ENCODE measurements around the gene COL9A3.

Gene COL9A3

DNA sequence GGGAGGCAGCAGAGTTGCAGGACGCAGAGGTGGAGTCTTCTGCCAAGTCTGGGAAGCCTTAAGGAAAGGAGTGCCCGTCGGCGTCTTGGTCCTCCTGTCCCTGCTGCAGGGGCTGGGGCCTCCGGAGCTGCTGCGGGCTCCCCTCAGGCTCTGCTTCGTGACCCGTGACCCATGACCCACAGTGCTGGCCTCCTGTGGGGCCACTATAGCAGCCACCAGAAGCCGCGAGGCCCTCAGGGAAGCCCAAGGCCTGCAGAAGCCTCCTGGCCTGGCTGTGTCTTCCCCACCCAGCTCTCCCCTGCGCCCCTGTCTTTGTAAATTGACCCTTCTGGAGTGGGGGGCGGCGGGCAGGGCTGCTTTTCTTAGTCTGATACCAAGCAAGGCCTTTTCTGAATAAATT is 3.3 kb upstream of the COL9A3 start:
- no peak overlapping the region for H3K4me3 ChIP-seq (ENCODE audit: low read depth, low read length)
- TF ChIP-seq, protein P1, sequence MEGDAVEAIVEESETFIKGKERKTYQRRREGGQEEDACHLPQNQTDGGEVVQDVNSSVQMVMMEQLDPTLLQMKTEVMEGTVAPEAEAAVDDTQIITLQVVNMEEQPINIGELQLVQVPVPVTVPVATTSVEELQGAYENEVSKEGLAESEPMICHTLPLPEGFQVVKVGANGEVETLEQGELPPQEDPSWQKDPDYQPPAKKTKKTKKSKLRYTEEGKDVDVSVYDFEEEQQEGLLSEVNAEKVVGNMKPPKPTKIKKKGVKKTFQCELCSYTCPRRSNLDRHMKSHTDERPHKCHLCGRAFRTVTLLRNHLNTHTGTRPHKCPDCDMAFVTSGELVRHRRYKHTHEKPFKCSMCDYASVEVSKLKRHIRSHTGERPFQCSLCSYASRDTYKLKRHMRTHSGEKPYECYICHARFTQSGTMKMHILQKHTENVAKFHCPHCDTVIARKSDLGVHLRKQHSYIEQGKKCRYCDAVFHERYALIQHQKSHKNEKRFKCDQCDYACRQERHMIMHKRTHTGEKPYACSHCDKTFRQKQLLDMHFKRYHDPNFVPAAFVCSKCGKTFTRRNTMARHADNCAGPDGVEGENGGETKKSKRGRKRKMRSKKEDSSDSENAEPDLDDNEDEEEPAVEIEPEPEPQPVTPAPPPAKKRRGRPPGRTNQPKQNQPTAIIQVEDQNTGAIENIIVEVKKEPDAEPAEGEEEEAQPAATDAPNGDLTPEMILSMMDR (IDR thresholded peaks at IDR 0.05; ENCODE audit: low read depth, low read length) = no peak

DNA sequence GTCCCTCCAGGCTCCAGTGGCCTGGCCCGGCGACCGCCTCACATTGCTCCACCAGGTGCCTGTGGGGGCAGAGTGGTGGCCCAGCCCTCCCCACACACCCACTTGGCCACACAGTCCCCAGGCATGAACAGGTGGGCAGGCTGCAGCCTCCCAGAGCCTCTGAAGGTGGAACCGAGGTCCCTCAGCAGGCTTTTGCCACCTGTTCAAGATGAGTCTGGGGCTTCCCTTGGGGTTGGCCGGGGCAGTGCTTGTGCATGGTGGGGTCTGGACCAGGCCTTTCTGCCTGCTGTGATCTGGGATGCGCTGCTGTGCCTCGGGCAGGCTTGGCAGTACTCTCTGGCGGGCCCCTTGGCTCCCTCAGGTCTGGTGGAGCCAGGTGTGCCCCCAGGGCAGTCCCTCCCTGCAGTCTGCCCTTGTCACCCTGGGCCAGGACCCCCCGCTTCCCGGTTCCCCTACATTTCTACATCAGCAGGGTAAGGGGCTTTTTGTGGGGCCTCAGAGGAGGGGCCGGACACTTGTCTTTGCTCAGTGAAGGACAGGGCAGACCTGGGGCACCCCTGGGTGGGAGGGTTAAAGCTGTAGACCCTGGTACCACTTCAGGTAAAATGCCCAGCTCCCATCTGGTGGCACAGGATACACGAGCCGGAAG is 2.7 kb upstream of the COL9A3 start:
- TF ChIP-seq, protein P1 (IDR thresholded peaks at IDR 0.05; ENCODE audit: low read depth, low read length) = no peak

DNA sequence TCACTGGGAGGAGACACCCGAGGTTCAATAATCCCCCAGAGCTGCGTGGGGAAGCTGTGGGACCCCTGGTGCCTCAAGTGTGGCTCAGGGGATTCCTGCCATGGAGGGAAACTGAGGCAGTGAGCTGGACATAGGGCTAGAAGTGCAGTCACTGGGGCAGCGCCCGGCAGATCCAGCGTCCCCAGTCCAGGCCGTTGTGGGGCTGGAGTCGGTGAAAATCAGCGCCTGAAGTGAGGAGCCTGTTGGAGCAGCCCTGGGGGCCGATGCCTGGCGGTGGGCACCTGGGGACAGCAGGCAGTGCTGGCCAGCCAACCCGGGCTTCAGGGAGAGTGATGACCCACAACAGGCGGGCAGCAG is 2.2 kb upstream of the COL9A3 start:
- no peak overlapping the region for H3K4me3 ChIP-seq (ENCODE audit: low read depth, low read length)
- TF ChIP-seq, protein P1 (IDR thresholded peaks at IDR 0.05; ENCODE audit: low read depth, low read length) = no peak

More for the DNA sequence above, 2.7 kb upstream of the COL9A3 start:
- H3K4me3 ChIP-seq (ENCODE audit: low read depth, low read length) = no peak overlapping the region

DNA sequence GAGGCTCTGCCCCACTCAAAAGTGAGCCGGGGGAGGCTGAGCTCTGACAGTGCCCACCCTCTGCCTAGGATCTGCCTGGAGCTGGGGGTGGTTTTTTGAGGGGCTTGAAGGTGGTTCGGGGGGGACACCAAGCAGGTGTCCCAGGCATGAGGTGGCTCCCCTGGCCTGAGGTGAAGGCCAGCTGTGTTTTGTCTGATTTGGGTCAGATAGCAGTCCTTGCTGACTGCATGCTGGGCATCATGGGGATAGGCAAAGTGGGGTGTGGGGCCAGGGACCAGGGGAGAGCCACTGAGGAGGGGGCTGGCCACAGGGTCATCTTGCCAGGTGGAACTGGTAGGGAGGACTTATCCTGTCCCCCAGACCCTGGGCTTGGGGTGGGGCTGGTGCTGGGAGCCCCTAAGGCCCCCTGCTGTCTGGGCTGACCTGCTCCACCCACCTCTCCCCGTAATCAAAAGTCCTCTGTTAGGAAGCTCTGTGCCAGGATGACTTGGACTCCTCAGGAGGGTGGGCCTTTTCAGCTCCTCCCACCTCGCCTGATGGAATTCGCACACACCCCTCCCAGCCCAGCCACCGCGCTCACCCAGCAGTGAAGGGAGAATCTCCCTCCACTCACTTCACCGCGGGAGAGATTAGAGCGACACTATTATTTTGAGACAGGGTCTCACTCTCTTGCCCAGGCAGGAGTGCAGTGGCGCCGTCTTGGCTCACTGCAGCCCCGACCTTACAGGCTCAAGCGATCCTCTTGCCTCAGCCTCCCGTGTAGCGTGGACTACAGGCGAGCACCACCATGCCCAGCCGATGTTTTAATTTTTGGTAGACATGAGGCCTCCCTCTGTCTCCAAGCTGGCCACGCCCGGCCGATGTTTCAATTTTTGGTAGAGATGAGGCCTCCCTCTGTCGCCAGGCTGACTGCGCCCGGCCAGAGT is 1.5 kb upstream of the COL9A3 start:
- TF ChIP-seq, protein P1 (IDR thresholded peaks at IDR 0.05; ENCODE audit: low read depth, low read length) = no peak
- no peak overlapping the region for H3K4me3 ChIP-seq (ENCODE audit: low read depth, low read length)

DNA sequence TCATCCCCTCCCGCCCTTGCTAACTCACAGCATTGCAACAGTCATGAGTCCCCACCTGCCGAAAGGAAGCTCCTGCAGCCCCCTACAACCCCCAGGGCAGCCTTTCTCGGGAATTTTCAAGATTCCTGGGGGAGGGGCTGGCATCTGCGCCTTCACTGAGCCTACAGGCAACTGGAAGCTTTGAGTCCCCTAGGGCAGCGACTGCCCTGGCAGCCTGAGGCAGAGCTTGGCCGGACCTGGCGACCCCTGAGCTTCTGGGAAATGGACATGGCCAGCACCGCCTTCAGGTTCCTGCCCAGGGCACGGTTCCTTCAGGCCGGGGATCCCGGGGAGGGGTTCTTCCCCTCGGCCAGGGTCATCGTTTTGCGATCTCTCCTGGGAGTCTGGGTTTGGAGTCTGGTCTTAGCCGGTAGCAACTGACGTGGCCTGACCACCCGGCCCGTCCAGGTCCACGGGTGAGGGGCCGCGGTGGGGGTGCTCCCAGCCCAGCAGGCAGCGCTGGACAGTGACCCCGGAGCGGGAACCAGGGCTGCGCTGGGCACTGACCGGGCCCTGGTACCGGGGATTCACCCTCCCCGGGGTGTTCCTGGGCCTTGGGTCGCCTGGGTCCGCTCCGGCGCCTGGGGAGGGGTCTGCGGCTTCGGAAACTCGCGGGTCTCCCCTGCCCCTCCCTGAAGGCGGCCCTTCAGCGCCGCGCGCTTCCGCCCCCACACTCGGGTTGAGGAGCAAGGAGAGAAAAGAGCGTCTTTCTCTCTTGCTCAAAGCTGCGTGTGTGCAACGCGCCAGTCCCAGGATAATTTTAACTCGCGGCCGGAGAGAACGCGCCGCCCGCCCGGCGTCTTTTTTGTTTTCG is 593 bp upstream of the COL9A3 start:
- H3K4me3 ChIP-seq (ENCODE audit: low read depth, low read length) = peak overlapping the region; percentile 5; the same call in 1 of the 2 replicates

DNA sequence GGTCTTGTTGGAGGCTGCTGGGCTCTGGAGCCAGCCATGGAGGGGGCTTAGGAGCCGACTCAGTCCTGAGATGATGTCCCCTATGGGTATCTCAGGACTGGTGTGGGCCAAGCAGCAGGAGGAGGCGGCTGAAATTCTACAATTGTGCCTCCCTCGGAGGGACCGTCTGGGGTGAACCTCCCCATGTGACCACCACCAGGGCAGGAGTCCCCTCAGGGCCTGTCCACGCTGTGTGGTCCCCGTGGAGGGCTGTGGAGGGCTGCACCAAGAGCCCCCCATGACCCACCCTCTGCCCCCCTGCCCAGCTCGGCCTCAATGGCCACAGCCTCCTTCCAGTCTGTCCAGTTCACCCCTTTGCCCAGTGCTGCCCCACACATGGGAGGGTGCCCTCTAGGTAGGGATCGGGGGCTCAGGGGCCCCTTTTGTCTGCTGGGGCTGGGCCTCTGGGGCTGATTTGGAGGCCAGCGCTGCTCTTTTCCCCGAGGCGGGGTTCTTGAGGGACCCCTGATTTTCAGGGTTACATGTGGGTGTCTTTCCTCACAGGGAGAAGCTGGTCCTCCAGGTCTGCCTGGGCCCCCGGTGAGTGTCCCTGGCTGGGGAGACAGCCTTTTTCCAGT is 1.2 kb downstream of the COL9A3 start:
- H3K4me3 ChIP-seq (ENCODE audit: low read depth, low read length) = no peak overlapping the region
- TF ChIP-seq, protein P1 (IDR thresholded peaks at IDR 0.05; ENCODE audit: low read depth, low read length) = no peak

More for the DNA sequence above, 593 bp upstream of the COL9A3 start:
- TF ChIP-seq, protein P1 (IDR thresholded peaks at IDR 0.05; ENCODE audit: low read depth, low read length) = no peak
